ENCODE measurements around the gene TBX10.
"Not testable (repeated sequence)": the region's sequence is repeated elsewhere in the genome, so short reads cannot be mapped to it uniquely, and the experiment has no call there.

TBX10 gene

GRCh38 chr11:67606492-67607295, 32.9 kb downstream of the TBX10 start, which contains the start of gene NDUFV1:
Gene NDUFV1, plus strand, starts transcription at chr11:67606936. Its CDS starts 69 bp downstream, at chr11:67607005.
- Histone ChIP-seq H3K27me3 (ENCODE audit: control insufficient read depth, insufficient read depth, low read length) (no peaks in the 10 kb centered on the region), H3K9me3 (ENCODE audit: control insufficient read depth, insufficient read depth, low read length) (no peaks in the 10 kb centered on the region), H3K4me1 (ENCODE audit: control insufficient read depth, insufficient read depth, low read length) (peaks cover 2% of the 10 kb centered on the region), H3K36me3 (ENCODE audit: control insufficient read depth, insufficient read depth, low read length) (peaks cover 13% of the 10 kb centered on the region), H3K27ac (ENCODE audit: low read length) (no peak within 1 kb of the TSS), H3K4me3 (ENCODE audit: low read length) (peak within 1 kb of the TSS; percentile 73)
- no peak for DNase-seq (ENCODE audit: low read depth, low spot score)
- no CpG with 5 or more reads among the region's 69 CpGs for WGBS (ENCODE audit: insufficient coverage, insufficient read length)

GRCh38 chr11:67606093-67606491, 33.5 kb downstream of the TBX10 start:
- no CpG with 5 or more reads among the region's 17 CpGs for WGBS (ENCODE audit: insufficient coverage, insufficient read length)
- no peaks in the 10 kb centered on the region for H3K27me3 ChIP-seq (ENCODE audit: control insufficient read depth, insufficient read depth, low read length)
- no peak for DNase-seq (ENCODE audit: low read depth, low spot score)
- no peak overlapping the region for H3K27ac ChIP-seq (ENCODE audit: low read length)
- H3K4me1 ChIP-seq (ENCODE audit: control insufficient read depth, insufficient read depth, low read length): peaks cover 2% of the 10 kb centered on the region
- peaks cover 9% of the 10 kb centered on the region for H3K36me3 ChIP-seq (ENCODE audit: control insufficient read depth, insufficient read depth, low read length)
- H3K9me3 ChIP-seq (ENCODE audit: control insufficient read depth, insufficient read depth, low read length): no peaks in the 10 kb centered on the region
- peak overlapping the region; percentile 73; the same call in 1 of the 2 replicates for H3K4me3 ChIP-seq (ENCODE audit: low read length)

DNA sequence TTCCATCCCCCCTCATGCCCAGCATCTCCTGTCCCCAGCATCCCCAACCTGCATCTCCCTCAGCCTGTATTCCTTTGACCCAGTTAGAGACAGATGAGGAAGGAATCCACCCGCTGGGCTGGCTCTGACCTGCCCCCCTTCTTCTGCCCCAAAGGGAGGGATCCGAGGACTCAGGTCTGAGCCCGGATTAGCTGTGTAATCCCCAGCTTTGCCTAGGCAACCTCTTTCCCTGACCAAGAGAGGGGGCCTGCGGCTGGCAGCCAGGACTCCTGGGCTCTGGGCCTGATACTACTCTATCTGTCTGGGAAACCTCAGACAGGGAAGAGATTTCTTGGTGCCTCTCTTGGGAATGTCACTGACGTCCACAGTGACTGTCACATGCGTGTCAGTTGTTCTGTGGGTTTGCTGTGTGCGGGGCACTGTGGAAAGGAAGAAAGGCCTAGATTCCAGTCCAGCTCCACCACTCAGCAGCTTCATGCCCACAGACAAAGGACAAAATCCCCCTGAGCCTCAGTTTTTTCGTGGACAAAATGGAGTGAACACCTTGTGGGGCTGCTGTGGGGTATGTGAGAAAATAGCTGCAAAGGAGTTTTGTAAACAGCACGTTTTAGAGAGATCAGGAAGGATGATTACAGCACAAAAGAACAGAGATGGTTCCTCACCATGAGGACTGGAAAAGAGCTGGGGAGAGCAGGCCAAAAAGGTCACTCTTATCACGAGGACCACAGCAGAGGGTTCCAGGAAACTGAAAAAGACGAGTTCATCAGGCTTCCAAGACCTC, 34.1 kb downstream of the TBX10 start:
- Histone ChIP-seq H3K4me1 (ENCODE audit: control insufficient read depth, insufficient read depth, low read length) (peaks cover 2% of the 10 kb centered on the region), H3K27ac (ENCODE audit: low read length) (no peak overlapping the region), H3K27me3 (ENCODE audit: control insufficient read depth, insufficient read depth, low read length) (no peaks in the 10 kb centered on the region), H3K4me3 (ENCODE audit: low read length) (no peak overlapping the region), H3K9me3 (ENCODE audit: control insufficient read depth, insufficient read depth, low read length) (no peaks in the 10 kb centered on the region), H3K36me3 (ENCODE audit: control insufficient read depth, insufficient read depth, low read length) (peaks cover 7% of the 10 kb centered on the region)
- DNase-seq (ENCODE audit: low read depth, low spot score): no peak
- no CpG with 5 or more reads among the region's 11 CpGs for WGBS (ENCODE audit: insufficient coverage, insufficient read length)

DNA sequence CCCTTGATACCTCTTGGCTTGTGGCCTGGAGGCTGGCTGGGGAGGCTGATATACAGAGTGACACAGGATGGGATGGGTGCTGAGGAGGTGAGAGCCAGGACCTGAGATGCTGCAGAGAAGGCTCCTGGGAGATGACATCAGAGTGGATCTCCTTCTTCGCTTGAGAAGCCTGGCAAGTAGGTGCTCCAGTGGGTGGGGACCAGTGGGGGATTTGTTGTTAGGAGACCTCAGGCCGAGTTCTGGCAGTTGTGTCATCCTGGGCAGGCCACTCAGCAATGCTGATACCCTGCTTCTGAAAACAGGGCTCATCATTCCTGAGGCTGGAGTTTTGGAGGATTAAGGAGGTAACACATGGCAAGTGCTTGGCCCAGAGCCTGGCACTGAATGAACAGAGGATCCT, 34.7 kb downstream of the TBX10 start:
- Histone ChIP-seq H3K36me3 (ENCODE audit: control insufficient read depth, insufficient read depth, low read length) (peaks cover 7% of the 10 kb centered on the region; the same call in 1 of the 2 replicates), H3K4me3 (ENCODE audit: low read length) (no peak overlapping the region), H3K4me1 (ENCODE audit: control insufficient read depth, insufficient read depth, low read length) (peaks cover 2% of the 10 kb centered on the region), H3K27me3 (ENCODE audit: control insufficient read depth, insufficient read depth, low read length) (no peaks in the 10 kb centered on the region), H3K9me3 (ENCODE audit: control insufficient read depth, insufficient read depth, low read length) (no peaks in the 10 kb centered on the region), H3K27ac (ENCODE audit: low read length) (no peak overlapping the region)
- DNase-seq (ENCODE audit: low read depth, low spot score): no peak
- no CpG with 5 or more reads among the region's 2 CpGs for WGBS (ENCODE audit: insufficient coverage, insufficient read length)

DNA sequence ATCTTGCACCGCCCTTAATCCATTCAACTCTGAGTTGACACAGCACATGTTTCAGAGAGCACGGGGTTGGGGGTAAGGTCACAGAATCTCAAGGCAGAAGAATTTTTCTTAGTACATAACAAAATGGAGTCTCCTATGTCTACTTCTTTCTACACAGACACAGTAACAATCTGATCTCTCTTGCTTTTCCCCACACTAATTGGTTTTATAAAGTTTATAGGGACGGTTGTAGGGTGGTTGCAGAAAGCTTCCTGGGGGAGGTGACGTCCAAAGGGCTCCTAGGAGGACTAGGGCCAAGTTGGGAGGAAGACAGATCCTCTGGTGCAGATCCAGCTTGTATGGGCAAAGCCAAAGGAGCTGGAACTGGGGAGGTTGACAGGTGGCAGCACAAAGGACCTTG, 35.4 kb downstream of the TBX10 start:
- WGBS (ENCODE audit: insufficient coverage, insufficient read length): no CpG with 5 or more reads among the region's 4 CpGs
- H3K27ac ChIP-seq (ENCODE audit: low read length); H3K4me1 ChIP-seq (ENCODE audit: control insufficient read depth, insufficient read depth, low read length): not testable (repeated sequence)

DNA sequence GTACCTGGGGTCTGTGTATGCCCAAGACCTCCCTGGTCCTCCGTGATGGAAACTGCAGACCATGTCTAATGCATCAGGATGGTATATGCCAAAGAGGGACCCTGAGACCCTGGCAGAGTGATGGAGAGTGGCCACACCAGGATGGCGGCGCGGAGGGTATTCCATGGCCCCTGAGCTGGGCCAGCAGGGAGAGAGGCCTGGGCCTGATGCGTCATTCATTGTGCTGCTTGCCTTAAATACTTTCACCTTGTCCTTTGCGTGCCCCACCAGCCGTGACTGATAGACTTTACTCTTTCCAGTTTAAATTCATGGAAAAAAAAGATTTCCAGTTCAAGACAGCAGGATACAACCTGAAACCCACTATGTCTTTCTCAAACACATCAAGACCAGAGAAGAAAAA, 38.5 kb downstream of the TBX10 start:
- no peak overlapping the region for H3K4me3 ChIP-seq (ENCODE audit: low read length)
- H3K27ac ChIP-seq (ENCODE audit: low read length): no peak overlapping the region
- H3K27me3 ChIP-seq (ENCODE audit: control insufficient read depth, insufficient read depth, low read length): no peaks in the 10 kb centered on the region
- H3K36me3 ChIP-seq (ENCODE audit: control insufficient read depth, insufficient read depth, low read length): no peaks in the 10 kb centered on the region
- H3K4me1 ChIP-seq (ENCODE audit: control insufficient read depth, insufficient read depth, low read length): peaks cover 2% of the 10 kb centered on the region; the same call in 1 of the 2 replicates
- WGBS (ENCODE audit: insufficient coverage, insufficient read length): no CpG with 5 or more reads among the region's 7 CpGs
- H3K9me3 ChIP-seq (ENCODE audit: control insufficient read depth, insufficient read depth, low read length): no peaks in the 10 kb centered on the region
- DNase-seq (ENCODE audit: low read depth, low spot score): no peak

More for the DNA sequence above, 35.4 kb downstream of the TBX10 start:
- H3K9me3 ChIP-seq (ENCODE audit: control insufficient read depth, insufficient read depth, low read length); H3K36me3 ChIP-seq (ENCODE audit: control insufficient read depth, insufficient read depth, low read length); DNase-seq (ENCODE audit: low read depth, low spot score); H3K27me3 ChIP-seq (ENCODE audit: control insufficient read depth, insufficient read depth, low read length); H3K4me3 ChIP-seq (ENCODE audit: low read length): not testable (repeated sequence)

DNA sequence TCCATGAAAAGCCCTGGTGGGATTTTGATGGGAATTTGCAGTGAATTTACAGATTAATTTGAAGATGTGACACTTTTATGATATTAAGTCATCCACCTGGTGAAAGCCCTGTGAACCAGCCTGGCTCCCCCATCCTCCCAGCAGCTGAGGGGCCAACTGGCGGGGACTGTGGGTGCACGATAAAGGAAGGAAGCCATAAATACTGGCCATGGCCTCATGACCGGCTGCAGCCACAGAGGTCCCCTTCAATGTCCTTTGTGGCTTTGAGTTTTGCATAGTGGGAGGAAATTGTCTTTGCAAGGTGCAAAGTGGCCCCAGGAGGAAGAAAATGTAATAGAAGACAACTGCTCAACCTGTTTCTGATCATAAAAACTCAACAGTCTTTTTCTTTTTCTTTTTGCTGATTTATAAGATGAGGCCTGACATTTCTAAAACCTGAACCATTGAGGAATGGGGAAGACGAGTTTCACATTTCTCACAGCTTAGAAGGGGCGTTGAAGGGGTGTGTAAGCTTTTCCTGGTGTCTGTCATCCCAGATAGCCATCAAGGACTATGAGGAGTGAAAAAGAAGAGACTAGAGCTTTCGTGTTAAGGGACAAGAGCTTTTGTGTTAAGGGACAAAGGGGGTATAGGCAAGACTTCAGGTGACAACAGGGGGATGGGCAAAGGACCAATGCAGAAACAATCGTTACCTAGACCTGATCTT, 39.1 kb downstream of the TBX10 start:
- Histone ChIP-seq H3K4me1 (ENCODE audit: control insufficient read depth, insufficient read depth, low read length) (peaks cover 1% of the 10 kb centered on the region; the same call in 1 of the 2 replicates), H3K36me3 (ENCODE audit: control insufficient read depth, insufficient read depth, low read length) (no peaks in the 10 kb centered on the region), H3K9me3 (ENCODE audit: control insufficient read depth, insufficient read depth, low read length) (no peaks in the 10 kb centered on the region), H3K27me3 (ENCODE audit: control insufficient read depth, insufficient read depth, low read length) (no peaks in the 10 kb centered on the region), H3K27ac (ENCODE audit: low read length) (no peak overlapping the region), H3K4me3 (ENCODE audit: low read length) (no peak overlapping the region)
- no CpG with 5 or more reads among the region's 7 CpGs for WGBS (ENCODE audit: insufficient coverage, insufficient read length)
- no peak for DNase-seq (ENCODE audit: low read depth, low spot score)

GRCh38 chr11:67599149-67599548, 40.4 kb downstream of the TBX10 start:
- H3K4me3 ChIP-seq (ENCODE audit: low read length): no peak overlapping the region
- no CpG with 5 or more reads among the region's 1 CpG for WGBS (ENCODE audit: insufficient coverage, insufficient read length)

DNA sequence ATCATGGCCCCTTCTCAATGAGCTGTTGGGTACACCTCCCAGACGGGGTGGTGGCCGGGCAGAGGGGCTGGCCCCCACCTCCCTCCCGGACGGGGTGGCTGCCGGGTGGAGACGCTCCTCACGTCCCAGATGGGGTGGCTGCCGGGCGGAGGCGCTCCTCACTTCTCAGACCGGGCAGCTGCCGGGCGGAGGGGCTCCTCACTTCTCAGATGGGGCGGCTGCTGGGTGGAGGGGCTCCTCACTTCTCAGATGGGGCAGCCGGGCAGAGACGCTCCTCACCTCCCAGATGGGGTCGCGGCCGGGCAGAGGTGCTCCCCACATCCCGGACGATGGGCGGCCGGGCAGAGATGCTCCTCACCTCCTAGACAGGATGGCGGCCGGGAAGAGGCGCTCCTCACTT, 41.6 kb downstream of the TBX10 start:
- H3K27me3 ChIP-seq (ENCODE audit: control insufficient read depth, insufficient read depth, low read length); DNase-seq (ENCODE audit: low read depth, low spot score); H3K27ac ChIP-seq (ENCODE audit: low read length); H3K36me3 ChIP-seq (ENCODE audit: control insufficient read depth, insufficient read depth, low read length); H3K9me3 ChIP-seq (ENCODE audit: control insufficient read depth, insufficient read depth, low read length); H3K4me1 ChIP-seq (ENCODE audit: control insufficient read depth, insufficient read depth, low read length); H3K4me3 ChIP-seq (ENCODE audit: low read length): not testable (repeated sequence)
- WGBS (ENCODE audit: insufficient coverage, insufficient read length): no CpG with 5 or more reads among the region's 26 CpGs

More at GRCh38 chr11:67599149-67599548, 40.4 kb downstream of the TBX10 start:
- Histone ChIP-seq H3K4me1 (ENCODE audit: control insufficient read depth, insufficient read depth, low read length) (no peaks in the 10 kb centered on the region), H3K27ac (ENCODE audit: low read length) (no peak overlapping the region), H3K9me3 (ENCODE audit: control insufficient read depth, insufficient read depth, low read length) (no peaks in the 10 kb centered on the region), H3K36me3 (ENCODE audit: control insufficient read depth, insufficient read depth, low read length) (no peaks in the 10 kb centered on the region), H3K27me3 (ENCODE audit: control insufficient read depth, insufficient read depth, low read length) (no peaks in the 10 kb centered on the region)
- DNase-seq (ENCODE audit: low read depth, low spot score): no peak

DNA sequence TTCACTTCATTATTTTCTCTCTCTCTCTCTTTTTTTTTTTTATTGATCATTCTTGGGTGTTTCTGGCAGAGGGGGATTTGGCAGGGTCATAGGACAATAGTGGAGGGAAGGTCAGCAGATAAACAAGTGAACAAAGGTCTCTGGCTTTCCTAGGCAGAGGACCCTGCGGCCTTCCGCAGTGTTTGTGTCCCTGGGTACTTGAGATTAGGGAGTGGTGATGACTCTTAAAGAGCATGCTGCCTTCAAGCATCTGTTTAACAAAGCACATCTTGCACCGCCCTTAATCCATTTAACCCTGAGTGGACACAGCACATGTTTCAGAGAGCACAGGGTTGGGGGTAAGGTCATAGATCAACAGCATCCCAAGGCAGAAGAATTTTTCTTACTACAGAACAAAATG, 42.1 kb downstream of the TBX10 start:
- not testable (repeated sequence) for H3K27me3 ChIP-seq (ENCODE audit: control insufficient read depth, insufficient read depth, low read length); H3K27ac ChIP-seq (ENCODE audit: low read length); H3K4me1 ChIP-seq (ENCODE audit: control insufficient read depth, insufficient read depth, low read length); H3K9me3 ChIP-seq (ENCODE audit: control insufficient read depth, insufficient read depth, low read length); H3K4me3 ChIP-seq (ENCODE audit: low read length); H3K36me3 ChIP-seq (ENCODE audit: control insufficient read depth, insufficient read depth, low read length); DNase-seq (ENCODE audit: low read depth, low spot score)
- WGBS (ENCODE audit: insufficient coverage, insufficient read length): no CpG with 5 or more reads among the region's 3 CpGs

All from iPS DF 6.9 (cell line).